ENCODE measurements around the gene TMCC1.

TMCC1 gene

DNA sequence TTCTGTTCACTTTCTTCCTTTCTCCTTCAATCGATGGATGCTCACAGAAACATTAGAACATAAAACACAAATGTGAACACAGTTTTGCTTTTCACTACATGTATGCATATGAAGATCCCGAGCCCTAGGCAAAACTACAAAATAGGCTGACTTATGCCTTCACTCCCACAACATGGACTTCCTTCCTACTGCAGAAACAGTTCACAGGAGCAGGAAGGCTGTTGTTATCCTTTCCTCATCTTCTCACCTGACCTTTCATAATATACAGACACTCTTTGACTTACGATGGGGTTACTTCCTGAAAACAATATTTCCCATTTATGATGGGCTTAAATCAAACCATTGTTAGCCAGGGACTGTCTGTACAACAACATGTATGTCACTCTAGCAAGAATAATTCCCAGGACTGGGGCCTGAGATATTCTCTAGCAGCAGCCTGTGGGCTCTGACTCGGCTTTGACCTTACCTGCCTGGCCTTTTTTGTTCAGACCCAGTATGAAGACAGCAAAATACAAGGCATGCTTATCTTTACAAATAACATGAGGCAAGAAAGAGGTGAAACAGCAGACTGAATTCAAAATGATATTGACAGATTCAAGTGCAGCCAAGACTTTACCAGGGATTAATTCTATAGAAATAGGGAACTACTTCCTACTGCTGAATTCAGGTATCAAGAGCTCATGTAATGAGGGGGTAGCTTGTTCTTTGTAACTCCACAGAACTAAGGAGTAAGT is 235.2 kb downstream of the TMCC1 start:
- TF ChIP-seq, protein P1, sequence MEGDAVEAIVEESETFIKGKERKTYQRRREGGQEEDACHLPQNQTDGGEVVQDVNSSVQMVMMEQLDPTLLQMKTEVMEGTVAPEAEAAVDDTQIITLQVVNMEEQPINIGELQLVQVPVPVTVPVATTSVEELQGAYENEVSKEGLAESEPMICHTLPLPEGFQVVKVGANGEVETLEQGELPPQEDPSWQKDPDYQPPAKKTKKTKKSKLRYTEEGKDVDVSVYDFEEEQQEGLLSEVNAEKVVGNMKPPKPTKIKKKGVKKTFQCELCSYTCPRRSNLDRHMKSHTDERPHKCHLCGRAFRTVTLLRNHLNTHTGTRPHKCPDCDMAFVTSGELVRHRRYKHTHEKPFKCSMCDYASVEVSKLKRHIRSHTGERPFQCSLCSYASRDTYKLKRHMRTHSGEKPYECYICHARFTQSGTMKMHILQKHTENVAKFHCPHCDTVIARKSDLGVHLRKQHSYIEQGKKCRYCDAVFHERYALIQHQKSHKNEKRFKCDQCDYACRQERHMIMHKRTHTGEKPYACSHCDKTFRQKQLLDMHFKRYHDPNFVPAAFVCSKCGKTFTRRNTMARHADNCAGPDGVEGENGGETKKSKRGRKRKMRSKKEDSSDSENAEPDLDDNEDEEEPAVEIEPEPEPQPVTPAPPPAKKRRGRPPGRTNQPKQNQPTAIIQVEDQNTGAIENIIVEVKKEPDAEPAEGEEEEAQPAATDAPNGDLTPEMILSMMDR (IDR thresholded peaks at IDR 0.05) = no peak
- no peak for TF ChIP-seq ZFX (IDR thresholded peaks at IDR 0.05; ENCODE audit: borderline replicate concordance)
- H3K27ac ChIP-seq = 0 out of 2 replicates have a peak overlapping the region, but pooled peaks have one; percentile 3

DNA sequence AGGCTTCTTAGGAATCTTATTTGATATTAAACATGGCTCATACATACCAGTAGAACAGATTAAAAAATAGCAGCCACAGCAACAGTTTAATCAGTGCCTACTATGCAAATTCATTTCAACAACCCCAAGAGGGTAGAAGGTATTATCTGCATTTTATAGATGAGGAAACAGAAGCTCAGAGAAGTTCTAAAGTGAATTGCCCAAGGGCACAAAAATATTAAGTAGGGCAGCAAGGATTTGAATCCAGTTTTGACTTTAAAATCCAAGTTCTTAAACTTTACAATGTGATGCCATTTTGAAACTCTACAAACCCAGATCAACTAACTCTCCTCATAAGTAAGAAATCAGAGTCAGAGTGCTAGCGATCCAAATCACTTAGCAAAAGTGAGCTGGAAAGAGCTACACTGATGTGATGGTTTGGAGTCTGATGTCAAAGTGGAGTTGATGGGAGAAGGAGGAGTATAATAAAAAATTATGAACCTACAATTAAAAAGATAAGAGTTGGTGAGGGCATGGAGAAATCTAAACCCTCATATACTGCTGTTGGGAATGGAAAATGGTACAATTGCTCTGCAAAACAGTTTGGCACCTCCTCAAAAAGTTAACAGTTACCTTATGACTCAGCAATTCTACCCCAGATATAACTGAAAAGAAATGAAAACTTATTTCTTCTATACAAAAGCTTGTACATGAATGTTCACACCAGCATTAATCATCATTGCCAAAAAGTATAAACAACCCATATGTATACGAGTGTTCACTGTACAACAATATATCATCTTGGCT is 236.1 kb downstream of the TMCC1 start:
- TF ChIP-seq, protein P1 (IDR thresholded peaks at IDR 0.05) = no peak
- no peak for TF ChIP-seq ZFX (IDR thresholded peaks at IDR 0.05; ENCODE audit: borderline replicate concordance)
- H3K27ac ChIP-seq = 0 out of 2 replicates have a peak overlapping the region, but pooled peaks have one; percentile 3

GRCh38 chr3:129656659-129657247 is 236.8 kb downstream of the TMCC1 start:
- H3K27ac ChIP-seq = no peak overlapping the region
- TF ChIP-seq, protein P1 (IDR thresholded peaks at IDR 0.05) = no peak
- TF ChIP-seq ZFX (IDR thresholded peaks at IDR 0.05; ENCODE audit: borderline replicate concordance) = no peak

GRCh38 chr3:129655291-129655700 is 238.2 kb downstream of the TMCC1 start:
- H3K27ac ChIP-seq = no peak overlapping the region
- no peak for TF ChIP-seq ZFX (IDR thresholded peaks at IDR 0.05; ENCODE audit: borderline replicate concordance)
- TF ChIP-seq, protein P1 (IDR thresholded peaks at IDR 0.05) = no peak

- TF ChIP-seq, protein P1 (IDR thresholded peaks at IDR 0.05) = no peak
- no peak for TF ChIP-seq ZFX (IDR thresholded peaks at IDR 0.05; ENCODE audit: borderline replicate concordance)
- no peak overlapping the region for H3K27ac ChIP-seq
Observed at GRCh38 chr3:129654131-129654530, 239.4 kb downstream of the TMCC1 start.

DNA sequence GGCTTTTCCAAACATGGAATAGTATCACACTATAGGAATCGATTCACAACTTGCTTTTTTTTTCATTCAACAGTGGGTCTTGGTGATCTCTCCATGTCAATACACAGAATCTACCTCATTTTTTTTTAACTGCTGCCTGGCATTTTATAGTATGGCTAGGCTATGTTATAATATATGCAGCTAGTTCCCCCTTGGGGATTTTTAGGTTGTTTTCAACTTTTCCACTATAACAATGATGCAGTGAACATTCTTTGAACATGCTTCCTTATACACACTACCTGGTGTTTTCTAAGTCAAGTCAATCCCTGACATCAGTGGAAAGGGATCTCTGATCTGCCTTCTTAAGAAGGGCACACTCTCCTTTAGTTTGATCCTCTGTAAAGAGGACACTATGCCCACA is 240.5 kb downstream of the TMCC1 start:
- no peak overlapping the region for H3K27ac ChIP-seq
- TF ChIP-seq, protein P1 (IDR thresholded peaks at IDR 0.05) = no peak
- TF ChIP-seq ZFX (IDR thresholded peaks at IDR 0.05; ENCODE audit: borderline replicate concordance) = no peak

All from 22Rv1 (cell line).